NCI-H69 (cell line): ENCODE data around the gene LPIN2.

Experiments used
- DNase-seq: peaks from one replicate; lab custom pipeline; 2025; lab: John Stamatoyannopoulos, UW

The LPIN2 gene

GRCh38 chr18:2979871-2980790 is 32.8 kb downstream of the LPIN2 start:
- no peak for DNase-seq

DNA sequence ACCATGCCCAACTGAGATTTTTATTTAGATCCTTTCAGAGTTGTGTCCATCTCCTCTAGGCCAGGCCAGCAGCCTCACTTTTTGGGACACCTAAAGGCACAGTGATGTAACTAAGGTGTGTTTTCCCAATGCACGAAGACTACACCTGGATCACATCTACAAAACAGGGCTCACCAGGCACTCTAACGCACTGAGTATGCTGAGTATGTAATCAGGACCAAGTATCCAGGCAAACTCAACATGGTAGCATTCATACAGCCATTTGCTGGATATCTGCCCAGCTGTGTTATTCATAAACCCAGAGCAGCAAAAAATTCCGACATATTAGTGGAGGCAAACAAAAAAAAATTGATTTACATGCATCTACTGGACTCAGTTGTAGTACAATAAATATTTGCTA is 33.8 kb downstream of the LPIN2 start:
- no peak for DNase-seq

DNA sequence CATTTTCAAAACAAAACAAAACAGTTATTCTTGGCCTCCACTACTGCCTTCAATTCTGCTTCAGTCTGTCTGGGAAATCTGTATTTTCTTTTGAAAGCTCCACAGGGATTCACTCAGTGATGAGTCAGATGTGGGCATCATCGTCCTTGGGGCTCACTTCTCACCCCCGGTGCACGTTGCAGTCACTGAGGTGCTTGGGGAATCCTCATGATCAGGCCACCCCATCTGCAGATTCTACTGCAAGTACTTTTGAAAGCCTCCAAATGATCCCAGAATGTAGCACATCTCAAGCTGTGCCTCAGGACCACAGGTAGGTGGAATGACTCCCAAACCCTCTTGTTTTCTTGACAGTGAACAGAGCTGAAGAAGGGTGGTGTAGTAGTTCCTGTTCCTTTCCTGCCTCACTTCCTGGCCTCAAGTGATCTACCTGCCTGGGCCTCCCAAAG is 34.3 kb downstream of the LPIN2 start:
- no peak for DNase-seq

DNA sequence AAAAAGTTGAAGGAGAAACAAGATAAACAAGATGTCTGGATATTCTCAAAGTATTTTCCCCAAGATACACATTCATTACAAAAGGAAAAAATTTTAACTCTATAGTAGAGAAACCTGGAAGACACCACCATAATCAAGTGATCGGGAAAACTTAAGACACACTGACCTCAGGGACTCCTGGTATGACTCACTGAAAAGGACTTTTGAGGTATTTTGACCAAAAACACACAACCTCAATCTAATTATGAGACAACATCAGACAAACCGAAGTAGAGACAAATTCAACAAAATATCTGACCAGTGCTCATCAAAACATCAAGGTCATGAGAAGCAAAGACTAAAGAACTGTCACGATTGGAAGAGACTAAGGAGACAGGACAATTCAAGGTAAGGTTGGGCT is 34.7 kb downstream of the LPIN2 start:
- no peak for DNase-seq

DNA sequence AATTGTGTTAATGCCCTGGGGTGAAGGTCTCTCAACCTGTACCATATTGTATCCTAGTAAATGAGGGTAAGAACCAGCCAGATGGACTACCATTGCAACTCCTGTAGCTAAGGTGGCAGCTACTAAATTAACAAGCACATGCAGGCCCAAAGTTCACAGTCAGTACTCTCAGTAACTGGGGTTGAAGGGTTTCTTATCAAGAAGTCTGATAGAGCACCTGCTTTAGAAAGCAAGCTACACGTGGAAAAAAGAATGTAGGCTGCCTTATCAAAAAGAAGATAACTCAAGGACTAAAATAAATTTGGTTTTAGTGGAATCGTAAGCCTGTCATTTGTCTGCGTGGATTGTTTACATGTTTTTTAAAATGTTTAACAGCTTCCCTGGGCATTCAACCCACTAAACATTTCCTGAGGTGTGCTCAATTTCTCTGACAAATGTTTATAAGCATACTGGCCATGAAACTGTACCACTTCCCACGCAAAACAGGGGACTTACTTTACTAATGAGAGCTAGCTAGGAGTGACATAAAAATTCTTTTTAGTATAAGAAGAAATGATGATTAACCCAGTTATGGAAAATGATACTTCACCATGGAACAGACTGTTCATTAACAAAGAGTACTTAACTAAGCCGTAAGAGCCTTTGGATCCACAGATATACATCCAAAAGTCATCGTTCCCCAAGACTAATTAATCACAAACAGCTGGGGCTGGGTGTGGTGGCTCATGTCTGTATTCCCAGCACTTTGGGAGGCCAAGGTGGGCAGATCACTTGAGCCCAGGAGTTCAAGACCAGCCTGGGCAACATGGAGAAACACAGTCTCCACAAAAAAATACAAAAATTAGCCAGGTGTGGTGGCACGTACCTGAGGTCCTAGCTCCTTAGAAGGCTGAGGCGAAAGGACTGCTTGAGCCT is 36.5 kb downstream of the LPIN2 start:
- peak; percentile 55 for DNase-seq

- no peak for DNase-seq
Observed at GRCh38 chr18:2974731-2975130, 38.2 kb downstream of the LPIN2 start.

DNA sequence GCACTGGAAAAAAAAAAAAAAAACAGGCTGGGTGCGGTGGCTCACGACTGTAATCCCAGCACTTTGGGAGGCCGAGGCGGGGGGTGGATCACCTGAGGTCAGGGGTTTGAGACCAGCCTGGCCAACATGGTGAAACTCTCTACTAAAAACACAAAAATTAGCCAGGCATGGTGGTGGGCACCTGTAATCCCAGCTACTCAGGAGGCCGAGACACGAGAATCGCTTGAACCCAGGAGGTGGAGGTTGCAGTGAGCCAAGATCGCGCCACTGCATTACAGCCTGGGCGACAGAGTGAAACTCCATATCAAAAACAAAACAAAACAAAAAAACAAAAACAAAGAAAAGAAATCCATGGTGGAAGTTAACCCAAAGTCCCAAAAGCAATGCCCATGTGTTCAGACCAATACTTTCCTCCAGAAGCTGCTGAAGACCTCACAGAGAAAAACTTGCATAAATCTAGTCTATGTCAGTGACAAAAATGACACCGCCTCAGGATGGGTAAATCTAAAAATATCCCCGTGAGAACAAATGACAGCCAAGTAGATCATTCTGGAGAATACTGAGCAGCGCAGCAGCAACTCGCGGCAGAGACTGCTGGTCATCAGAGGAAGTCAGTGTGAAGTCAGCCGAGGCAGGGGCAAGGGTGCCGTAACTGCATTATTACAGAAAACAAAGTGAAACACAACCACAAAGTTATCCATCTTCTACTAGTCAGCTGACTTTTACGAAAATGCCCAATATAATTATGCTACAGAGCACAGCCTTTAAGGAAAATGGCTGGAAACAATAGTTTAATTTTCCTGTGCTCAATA is 41.0 kb downstream of the LPIN2 start:
- DNase-seq, result no peak

GRCh38 chr18:2970772-2971659 is 41.9 kb downstream of the LPIN2 start:
- DNase-seq, result no peak

GRCh38 chr18:2970344-2970743 is 42.6 kb downstream of the LPIN2 start:
- no peak for DNase-seq

DNA sequence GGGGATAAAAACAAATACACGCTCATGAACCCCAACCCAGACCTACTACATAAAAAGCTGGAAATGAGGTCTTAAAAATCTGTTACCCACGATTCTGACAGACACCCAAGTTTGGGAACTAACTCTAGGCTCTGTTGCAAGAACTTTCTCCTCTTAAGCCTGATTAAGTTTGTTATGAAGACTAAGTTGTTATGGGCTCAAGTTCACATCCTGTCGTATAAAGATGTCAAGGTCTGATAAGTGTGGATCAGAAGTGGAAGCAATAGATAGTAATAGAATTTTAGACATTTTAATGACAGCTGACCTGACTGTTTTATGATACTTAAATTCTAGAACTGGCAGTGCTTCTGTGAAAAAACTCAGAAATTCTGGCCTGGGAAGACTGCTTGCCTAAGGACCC is 43.2 kb downstream of the LPIN2 start:
- no peak for DNase-seq

DNA sequence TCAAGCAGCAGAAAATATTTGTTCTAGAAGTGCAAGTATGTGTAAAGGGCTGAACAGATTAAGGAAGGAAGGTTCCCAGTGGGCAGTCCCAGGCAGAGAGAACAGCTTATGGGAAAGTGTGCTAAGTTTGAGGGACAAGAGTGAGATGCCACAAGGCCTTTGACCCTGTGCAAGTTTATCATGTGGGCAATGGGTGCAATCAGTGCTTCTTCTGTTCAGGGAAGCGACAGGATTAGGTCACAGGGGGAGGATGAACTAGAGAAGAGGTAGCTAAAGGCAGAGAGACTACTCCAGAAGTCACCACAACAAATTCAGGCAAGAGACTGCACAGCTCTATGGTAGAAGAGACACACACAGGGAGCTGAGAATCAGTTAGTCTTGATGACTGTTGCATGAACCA is 44.3 kb downstream of the LPIN2 start:
- DNase-seq, result no peak

DNA sequence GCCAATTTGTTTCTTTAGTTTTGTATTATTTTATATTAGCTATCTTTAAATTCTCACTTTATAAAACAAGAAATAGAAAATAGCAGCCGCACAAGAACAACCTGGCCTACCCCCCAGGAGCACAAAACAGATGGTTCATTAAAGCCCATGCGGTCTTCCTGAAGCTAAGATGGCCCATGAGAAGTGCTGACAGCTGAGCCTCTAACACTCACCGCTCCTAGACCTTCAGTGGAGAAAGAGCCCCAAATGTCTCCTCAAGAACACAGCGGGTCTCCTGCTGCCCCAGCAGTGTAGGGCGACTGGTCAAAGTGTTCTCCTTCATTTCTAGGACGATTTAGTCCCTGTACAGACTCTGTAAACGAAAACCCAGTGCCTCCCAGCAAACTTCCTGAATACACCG is 45.1 kb downstream of the LPIN2 start:
- no peak for DNase-seq

DNA sequence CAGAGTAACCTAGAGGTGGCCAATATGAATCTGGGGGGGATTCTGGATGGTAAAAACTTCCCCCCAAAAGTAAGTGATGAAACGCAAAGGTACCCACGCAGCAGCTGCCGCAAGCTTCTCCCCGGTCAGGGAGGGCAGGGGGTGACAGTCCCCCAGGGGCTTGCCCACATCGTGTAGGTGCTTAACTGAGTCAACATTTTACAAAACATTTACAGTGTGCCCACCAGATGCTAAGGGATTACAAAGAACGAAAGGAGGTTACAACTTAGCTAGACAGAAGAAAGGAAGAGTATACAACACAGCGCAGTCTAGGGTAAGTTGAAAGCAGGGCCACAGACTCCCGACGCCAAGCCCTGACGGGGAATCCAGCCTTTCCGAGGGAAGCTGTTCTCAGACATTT is 45.6 kb downstream of the LPIN2 start:
- no peak for DNase-seq

GRCh38 chr18:2966560-2966959 is 46.4 kb downstream of the LPIN2 start:
- DNase-seq, result no peak

DNA sequence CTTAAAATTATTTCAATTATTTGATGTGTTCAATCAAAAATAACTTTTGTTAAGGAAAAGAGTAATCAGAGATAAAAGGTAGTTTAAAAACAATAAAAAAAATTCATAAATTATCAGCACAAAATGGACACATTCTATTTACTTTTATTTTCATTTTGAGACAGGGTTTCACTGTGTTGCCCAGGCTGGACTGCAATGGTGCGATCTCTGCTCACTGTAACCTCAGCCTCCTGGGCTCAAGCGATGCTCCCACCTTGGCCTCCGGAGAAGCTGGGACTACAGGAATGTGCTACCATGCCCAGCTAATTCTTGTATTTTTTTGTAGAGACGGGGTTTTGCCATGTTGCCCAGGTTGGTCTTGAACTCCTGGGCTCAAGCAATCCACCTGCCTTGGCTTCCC is 47.1 kb downstream of the LPIN2 start:
- no peak for DNase-seq

GRCh38 chr18:2964361-2965010 is 48.5 kb downstream of the LPIN2 start:
- DNase-seq, result no peak
